ENCODE results near the gene NDC80.
"Not testable (repeated sequence)": the region's sequence is repeated elsewhere in the genome, so short reads cannot be mapped to it uniquely, and the experiment has no call there.

Gene NDC80

DNA sequence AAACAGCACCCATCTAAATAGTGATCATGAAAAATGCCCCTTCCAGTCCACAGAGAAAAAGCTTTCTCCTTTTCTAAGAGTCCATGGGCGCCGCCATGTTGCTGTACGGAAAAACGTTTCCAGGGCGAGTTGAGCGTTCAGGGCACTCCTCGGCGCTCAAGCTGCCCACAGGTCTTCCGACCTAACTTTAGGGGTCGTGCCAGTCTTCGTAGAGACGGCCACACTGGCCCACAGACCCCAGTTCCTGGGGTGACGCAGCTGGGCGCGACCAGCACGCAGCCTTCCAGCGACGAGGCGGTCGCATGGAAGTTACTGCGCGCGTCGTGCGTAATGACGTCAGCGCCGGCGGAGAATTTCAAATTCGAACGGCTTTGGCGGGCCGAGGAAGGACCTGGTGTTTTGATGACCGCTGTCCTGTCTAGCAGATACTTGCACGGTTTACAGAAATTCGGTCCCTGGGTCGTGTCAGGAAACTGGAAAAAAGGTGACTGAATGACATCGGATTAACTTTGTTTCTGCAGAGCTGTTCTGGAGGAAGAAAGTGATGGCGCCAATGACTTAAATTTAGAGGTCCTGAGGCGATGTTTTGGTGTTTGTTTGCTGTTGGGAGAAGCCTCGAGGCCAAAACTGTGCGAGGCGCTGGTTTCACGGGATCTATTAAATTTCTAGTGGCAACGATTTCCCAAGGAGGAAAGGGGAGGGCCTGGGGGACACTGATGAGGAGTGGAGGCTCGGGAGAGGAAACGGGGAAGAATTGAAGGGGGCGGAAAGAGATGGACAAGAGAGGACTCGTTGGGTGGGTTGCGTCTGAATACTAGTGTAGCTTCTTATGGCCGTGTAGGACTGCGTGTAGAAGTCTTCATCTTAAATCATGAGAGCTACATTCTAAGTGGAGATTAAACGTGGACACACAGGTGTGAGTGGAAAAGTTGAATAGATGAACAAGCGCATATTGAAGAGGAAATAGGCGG, at the start of gene NDC80, which contains the start of gene METTL4:
TSS of gene NDC80 (plus strand) at position 358 of the 971 bp plus-strand sequence. CDS start 1,429 bp downstream, outside the sequence.
TSS of gene METTL4 (minus strand) at position 306 of the 971 bp plus-strand sequence. CDS start 4,289 bp downstream, outside the sequence.
- peak; percentile 84 for DNase-seq

DNA sequence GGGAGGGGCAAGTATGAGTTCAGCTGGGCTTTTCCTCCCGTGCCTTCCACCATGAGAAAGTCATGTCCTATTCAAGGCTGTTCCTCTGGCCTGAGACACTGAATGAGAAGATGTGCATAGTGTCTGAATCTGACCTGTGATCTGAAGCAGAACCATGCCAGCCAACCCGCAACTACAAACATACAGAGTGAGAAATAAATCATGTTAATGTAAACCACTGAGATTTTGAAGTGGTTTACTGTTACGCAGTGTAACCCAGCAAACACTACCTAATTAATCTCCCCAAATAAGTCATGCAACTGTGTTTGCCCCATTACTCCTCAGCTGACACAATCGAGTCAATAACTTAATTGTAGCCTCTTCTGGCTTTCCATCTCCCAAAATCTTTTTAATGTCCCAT, 49.2 kb upstream of the NDC80 start:
- DNase-seq = no peak

DNA sequence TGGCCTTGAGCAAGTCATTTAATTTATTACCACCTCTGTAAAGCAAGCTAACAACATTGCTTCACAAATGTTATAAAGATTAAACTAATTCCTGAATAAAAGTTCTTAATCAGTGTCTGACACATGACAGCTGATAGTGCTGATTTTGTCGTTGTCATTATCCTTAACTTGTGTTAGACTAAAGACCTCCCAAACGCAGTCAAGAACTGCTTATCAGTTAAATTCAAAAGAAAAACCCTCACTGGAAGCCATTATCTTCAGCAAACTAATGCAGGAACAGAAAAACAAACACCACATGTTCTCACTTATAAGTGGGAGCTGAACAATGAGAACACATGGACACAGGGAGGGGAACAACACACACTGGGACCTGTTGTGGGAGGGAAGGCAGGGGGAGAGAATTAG, 46.6 kb upstream of the NDC80 start:
- not testable (repeated sequence) for DNase-seq

DNA sequence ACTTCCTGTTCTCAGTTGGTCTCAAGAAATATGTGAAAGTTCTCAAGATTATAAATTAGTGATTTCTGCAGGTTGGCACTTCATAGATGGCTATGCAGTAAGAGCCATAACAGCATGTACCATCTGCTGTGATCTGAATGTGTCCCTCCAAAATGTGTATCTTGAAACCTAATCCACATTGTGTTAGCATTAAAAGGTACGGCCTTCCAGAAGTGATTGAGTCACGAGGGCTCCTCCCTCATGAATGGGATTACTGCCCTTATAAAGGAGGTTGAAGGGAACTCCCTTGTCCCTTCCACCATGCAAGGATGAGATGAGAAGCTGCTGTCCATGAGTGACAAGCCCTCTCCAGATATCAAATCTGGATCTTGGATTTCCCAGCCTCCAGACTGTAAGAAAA, 45.0 kb upstream of the NDC80 start:
- no peak for DNase-seq

DNA sequence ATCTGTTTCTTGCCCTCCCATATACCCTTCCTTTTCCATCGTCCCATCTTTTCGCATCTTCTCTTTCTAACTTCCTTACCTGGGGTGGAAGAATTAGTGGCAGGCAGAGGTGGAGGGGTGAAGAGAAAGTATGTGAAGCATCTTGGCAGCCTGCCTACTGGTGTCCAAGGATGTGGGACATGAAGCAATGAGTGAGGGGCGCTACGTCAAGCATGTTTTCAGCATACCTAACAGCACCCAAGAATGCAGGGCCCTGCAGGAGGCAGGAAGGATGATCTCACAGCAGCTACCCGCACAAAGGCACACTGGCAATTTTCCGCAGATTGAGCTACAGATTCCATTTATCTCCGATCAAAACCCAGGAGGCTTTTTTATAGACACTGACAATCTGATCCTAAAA, 42.2 kb upstream of the NDC80 start:
- DNase-seq = no peak

DNA sequence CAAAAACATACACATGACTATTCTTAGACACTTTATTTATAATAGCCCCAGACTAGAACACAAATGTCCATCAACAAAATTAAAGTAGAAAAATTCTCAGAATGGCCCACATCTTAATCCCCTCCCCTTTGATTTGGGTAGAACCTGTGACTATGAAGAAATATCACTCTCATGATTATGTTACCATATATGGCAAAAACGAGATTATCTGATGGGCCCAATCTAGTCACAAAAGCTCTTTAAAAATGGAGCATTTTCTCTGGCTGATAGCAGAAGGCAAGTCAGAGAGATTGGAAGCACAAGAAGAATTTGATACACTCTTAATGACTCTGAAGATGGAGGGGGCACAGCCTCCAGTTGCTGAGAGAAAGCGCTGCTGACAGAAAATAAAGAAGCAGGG, 39.6 kb upstream of the NDC80 start:
- DNase-seq = no peak

- no peak for DNase-seq
Measured at GRCh38 chr18:2532797-2533196, 38.6 kb upstream of the NDC80 start.

GRCh38 chr18:2534906-2535305, 36.5 kb upstream of the NDC80 start:
- no peak for DNase-seq

GRCh38 chr18:2535419-2535910, 35.9 kb upstream of the NDC80 start:
- DNase-seq = no peak

DNA sequence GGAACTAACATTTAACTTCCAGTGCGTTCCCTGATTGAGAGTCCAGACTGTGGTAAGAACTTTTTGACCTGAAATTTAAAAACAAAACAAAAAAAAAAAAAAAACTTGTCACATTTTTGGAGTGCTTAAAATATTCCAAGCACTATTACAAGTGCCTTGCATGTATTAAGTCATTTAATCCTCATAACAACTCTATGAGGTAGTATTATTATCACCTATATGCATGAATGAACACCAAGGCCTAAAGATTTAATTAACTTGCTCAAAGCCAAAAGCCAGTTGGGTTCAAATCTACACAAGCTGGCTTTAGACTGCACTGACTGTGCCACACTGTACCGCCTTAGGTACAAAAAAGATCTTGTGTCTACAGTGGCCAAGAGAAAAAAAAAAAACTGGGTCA, 35.3 kb upstream of the NDC80 start:
- DNase-seq = no peak

DNA sequence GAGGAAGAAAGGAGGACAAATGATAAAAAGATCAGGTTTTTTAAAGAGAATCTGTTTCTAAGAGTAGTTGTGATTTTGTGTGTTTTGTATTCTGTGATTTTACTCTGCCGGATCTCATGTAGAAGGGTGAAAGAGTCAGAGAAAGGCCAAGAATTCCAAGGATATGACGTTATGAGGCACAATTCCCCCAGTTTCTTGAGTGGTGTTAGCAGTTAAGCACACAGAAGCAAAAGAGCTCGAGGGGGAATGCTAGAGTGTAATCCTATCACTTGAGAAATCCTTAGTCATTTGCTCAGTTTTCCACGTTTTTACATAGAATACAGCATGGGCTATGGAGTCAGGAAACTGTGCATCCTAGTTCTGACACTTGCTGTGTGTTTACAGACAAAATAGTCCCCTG, 34.9 kb upstream of the NDC80 start:
- no peak for DNase-seq

DNA sequence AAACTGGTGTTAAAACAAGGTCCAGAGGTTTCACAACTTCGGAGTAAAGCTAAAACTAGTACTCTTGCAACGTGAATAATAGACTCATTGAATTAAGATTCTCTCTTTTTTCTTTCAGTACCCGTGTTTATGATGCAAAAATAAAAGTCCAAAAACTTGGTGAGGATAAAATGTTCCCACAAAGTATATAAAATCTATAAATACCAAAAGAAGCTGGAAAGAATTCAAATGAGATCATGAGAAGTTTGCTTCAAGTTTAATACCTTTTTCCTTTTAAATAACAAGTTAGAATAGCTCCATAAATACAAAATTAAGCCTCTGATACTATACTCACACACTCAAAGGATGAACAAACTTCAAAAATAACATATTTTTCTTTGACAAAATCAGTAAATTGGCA, 34.1 kb upstream of the NDC80 start:
- DNase-seq = no peak

DNA sequence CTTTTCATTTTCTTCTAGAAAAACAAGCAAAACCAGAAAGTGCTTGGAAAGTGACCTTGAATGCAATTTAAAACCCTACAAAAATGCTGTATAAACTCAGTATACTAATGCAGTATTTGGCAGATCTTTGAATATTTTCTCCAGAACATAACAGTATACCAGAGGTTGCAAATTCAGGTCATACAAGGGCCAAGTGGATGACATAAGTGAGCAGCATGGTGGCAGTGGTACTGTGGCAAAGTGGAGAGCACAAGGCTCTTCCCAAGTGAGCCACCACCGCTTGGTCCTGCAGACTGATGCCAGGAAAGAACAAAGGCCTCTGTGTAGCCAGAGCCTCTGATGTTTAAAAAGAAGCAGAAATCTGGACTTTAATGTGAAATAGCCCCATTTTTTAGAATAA, 33.1 kb upstream of the NDC80 start:
- no peak for DNase-seq

DNA sequence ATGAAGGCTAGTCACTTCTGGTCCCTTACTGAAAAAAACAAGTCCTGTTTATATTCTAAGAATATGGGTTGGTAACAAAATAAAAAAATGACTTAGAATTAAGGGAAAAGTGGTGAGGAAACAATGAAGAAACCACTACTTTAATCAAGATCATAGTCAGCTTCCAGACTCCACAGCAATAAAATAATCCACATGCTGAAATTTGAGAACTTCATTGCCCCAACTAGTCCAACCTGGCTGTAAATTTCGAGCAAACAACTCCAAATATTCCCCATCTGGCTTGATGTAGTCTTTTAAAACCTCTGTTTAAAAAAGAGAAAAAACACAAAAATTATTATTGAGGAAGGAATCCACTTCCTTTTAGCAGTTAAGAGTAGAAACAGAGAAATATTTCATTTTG, 32.5 kb upstream of the NDC80 start:
- DNase-seq = no peak

GRCh38 chr18:2540575-2540974, 30.8 kb upstream of the NDC80 start:
- no peak for DNase-seq

DNA sequence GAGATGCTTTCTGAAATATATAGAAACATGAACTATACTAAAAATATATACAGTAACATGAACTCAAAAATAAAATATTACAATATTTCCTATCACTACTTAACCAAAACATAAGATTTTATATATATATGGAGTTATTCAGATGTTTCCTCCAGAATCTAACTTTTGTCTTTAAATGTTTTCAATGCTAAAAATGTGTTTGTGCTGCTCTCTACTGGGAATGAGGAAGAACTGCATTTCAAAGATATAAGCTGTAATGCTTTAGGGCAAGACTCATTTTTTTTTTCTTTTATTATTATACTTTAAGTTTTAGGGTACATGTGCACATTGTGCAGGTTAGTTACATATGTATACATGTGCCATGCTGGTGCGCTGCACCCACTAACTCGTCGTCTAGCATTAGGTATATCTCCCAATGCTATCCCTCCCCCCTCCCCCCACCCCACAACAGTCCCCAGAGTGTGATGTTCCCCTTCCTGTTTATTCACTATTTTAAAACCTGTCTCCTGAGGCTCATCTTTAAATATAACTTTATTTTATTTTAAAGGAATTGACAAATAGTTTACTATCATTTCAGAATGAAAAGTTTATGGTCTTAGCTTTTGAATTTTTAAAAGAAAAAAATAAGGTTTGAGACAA, 29.3 kb upstream of the NDC80 start:
- not testable (repeated sequence) for DNase-seq

DNA sequence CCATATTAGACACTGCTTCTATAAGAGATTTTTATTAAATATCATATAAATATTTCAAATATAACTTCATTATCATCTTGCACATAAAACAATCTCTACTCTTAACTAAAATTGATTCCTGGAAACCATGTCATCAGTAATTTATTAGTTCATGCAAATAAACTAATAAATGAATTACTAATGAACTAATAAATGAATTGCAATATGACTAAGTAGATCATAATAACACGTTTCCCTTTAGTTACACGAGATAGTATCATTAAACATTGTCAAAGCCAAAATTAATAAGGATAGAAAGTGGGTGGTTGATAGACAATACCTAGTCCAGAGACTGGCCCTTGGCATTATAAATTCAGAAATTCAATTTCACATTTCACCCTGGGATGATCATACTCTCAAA, 26.2 kb upstream of the NDC80 start:
- DNase-seq = no peak

GRCh38 chr18:2547477-2548087, 23.8 kb upstream of the NDC80 start:
- no peak for DNase-seq

DNA sequence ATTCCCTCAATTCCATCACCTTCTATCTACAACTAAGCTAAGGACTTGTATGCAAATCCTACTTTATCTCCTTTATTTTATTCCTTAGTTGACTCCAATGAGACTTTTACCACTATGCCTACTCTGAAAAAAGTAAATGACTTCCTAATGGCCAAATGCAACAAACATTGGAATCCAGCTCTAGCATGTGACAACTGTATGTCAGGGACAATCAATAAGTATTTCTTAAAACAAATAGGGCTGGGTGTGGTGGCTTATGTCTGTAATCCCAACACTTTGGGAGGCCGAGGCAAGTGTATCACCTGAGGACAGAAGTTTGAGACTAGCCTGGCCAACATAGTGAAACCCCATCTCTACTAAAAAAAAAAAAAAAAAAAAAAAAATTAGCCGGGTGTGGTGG, 21.9 kb upstream of the NDC80 start:
- DNase-seq = no peak

DNA sequence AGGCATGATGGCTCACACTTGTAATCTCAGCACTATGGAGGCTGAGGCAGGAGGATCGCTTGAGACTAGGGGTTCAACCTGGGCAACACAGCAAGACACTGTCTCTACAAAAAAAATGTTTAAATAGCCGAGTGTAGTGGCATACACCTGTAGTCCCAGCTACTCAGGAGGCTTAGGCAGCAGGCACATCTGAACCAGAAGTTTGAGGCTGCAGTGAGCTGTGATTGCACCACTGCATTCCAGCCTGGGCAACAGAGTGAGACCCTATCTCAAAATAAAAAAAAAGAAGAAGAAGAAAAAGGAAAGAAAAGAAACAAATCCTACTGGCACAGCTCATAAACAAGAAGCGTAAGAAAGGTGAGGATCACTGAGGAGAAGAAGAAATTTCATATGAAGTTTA, 19.9 kb upstream of the NDC80 start:
- DNase-seq = no peak

DNA sequence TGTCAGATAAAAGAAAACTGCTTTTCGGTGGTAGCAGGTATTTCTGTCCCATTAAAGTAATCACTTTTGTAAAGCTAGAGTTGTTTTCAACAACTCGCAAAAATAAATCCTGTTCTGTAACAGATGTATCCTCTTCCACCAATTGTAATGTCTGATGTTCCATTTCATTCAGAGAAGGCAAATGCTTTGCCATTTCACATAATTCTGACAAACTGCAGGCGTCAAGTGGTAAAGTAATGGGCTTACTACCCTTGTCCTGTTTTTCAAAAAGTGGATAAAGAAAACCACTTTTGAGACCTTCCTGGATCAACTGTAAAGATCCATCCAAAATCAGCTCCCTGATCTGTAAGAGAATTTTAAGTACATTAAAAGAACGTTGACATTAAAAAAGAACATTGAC, 16.7 kb upstream of the NDC80 start:
- no peak for DNase-seq

DNA sequence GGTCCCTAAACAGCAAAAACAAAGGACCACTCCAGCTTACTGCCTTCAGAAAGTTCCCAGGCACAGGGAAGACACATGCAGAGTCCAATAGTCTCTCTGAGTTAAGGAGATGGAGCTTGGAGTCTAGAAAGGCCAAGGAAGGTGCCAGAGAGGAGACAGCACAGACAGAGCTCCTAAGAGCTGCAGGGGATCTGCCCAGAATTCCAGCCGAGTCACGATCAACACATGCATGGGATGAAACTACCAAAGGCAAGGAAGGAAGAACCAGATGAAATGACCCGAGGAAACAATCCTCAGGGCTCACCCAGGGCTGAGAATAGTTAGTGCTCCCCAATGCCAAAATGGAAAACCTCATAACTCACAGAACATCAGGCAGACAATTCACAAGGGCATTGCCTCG, 15.5 kb upstream of the NDC80 start:
- DNase-seq = no peak

DNA sequence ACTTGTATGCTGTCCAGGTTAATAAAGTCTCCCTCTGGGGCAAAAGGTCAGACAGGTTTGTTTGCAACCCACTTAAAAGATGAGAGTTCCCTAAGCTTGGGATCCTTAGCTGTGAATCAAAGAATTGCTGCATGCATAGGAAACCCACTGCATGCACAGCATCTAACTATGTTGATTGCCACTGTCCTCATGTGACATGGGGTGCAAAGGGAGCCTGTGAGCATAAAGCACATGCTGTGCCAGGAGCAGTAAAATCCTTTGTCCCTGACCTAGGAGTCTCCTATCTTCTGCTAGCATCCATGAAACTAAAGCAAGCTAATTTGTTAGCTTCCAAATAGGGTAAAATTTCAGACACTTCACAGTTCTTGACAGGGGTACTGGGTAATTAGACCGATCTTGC, 13.8 kb upstream of the NDC80 start:
- DNase-seq = no peak

DNA sequence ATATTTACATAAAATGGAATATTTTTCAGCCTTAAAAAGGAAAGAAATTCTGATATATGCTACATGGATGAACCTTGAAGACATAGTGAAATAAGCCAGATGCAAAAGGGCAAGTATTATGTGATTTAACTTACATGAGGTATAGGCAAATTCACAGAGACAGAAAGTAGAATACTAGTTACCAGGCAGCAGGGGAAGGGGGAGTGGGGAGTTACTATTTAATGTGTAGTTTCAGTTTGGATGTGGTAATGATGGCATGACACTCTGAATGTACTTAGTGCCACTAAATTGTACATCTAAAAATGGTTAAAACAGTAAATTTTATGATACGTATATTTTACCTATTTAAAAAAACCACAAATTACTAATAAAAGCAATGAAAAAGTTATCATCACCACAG, 12.1 kb upstream of the NDC80 start:
- DNase-seq = no peak
